Right renal cortex interstitium (tissue), 3 donors: ENCODE data around the gene AVL9. TPM values are rescaled to one million over a fixed set of nuclear protein-coding genes. Genes with fewer than 3 reads are reported as not detected.

Source experiments
- DNase-seq, 3 donors: peaks; one replicate each; pipeline ENCODE4 v3.0.0-alpha.2; 2013; ENCODE audit warnings: low read depth in 3 of 3, low spot score in 2 of 3
- polyA plus RNA-seq, 3 donors: library from polyadenylated mRNA; unstranded; fragments of 120-200 nt; gene quantifications; one replicate each; pipeline ENCODE4 v1.2.1, GENCODE V29; 2013; ENCODE audit not compliant: insufficient read length in 3 of 3

Gene AVL9
- polyA plus RNA-seq, 3 donors = 26.4 to 27.6 (median 27.0) TPM

- DNase-seq = no peak
Measured at GRCh38 chr7:32532716-32533115, 37.4 kb downstream of the AVL9 start.

- no peak for DNase-seq
Measured at GRCh38 chr7:32533276-32534029, 38.2 kb downstream of the AVL9 start.

GRCh38 chr7:32535162-32535702 is 39.9 kb downstream of the AVL9 start:
- DNase-seq = no peak

- DNase-seq = no peak
Measured at GRCh38 chr7:32536016-32536415, 40.7 kb downstream of the AVL9 start.

GRCh38 chr7:32536585-32536984 is 41.3 kb downstream of the AVL9 start:
- DNase-seq = no peak

GRCh38 chr7:32537760-32538159 is 42.5 kb downstream of the AVL9 start:
- DNase-seq = no peak

- no peak for DNase-seq
Measured at GRCh38 chr7:32539366-32539765, 44.1 kb downstream of the AVL9 start.

GRCh38 chr7:32539919-32540531 is 44.7 kb downstream of the AVL9 start:
- DNase-seq = no peak

- no peak for DNase-seq
Measured at GRCh38 chr7:32542595-32542994, 47.3 kb downstream of the AVL9 start.

GRCh38 chr7:32559480-32559879 is 64.2 kb downstream of the AVL9 start:
- DNase-seq = no peak

GRCh38 chr7:32560075-32560474 is 64.8 kb downstream of the AVL9 start:
- no peak for DNase-seq

- DNase-seq = no peak
Measured at GRCh38 chr7:32561613-32562012, 66.3 kb downstream of the AVL9 start.

- peak in 1 of 3 donors; percentile 29 for DNase-seq
Measured at GRCh38 chr7:32564542-32564941, 69.3 kb downstream of the AVL9 start.

- DNase-seq = no peak
Measured at GRCh38 chr7:32569388-32570289, 74.3 kb downstream of the AVL9 start.

GRCh38 chr7:32573110-32573687 is 77.9 kb downstream of the AVL9 start:
- no peak for DNase-seq

- no peak for DNase-seq
Measured at GRCh38 chr7:32574626-32575025, 79.3 kb downstream of the AVL9 start.

- no peak for DNase-seq
Measured at GRCh38 chr7:32577421-32577820, 82.1 kb downstream of the AVL9 start.

GRCh38 chr7:32579776-32580175 is 84.5 kb downstream of the AVL9 start:
- DNase-seq = no peak

- DNase-seq = no peak
Measured at GRCh38 chr7:32580646-32581045, 85.4 kb downstream of the AVL9 start.

GRCh38 chr7:32582036-32582435 is 86.7 kb downstream of the AVL9 start:
- DNase-seq = no peak

GRCh38 chr7:32583791-32584190 is 88.5 kb downstream of the AVL9 start:
- no peak for DNase-seq
